Measurements from ENCODE around the gene PAX5.

DNA sequence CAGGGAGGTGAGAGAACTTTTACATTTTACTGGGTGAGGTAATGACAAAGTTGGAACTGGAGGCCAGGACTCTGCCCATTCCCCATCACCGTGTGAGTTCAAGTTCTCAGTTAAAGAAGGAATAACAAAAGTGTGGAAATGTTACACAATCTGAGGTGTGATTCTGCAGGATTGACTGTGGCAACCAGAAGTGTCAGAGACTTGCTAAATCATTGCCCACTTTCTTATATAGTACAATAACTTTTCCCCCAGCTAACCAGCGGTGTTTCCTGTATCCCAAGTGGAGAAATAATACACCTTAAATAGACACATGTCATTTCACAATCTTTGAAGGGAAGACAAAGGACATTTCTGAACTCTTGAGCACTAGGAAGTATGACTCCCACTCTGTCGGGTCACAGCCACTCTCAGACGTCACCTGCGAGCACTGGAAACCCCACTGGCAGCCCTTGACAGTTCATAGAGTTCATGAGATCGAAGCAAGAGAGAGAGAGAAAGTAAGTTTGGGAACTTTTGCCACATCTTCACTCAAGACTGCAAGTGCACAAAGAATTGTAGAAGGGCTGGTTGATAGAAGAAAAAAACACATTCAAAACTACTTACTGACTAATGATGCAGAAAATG is 28.4 kb downstream of the PAX5 start:
- TF ChIP-seq SP2 (tag by site-specific recombination; IDR thresholded peaks at IDR 0.05) (no peak), ZNF140 (tag by site-specific recombination; IDR thresholded peaks at IDR 0.05) (no peak), ZNF121 (tag by site-specific recombination; IDR thresholded peaks at IDR 0.05) (no peak), ZNF366 (tag by site-specific recombination; conservative IDR thresholded peaks at IDR 0.05) (no peak), ZNF707 (tag by site-specific recombination; IDR thresholded peaks at IDR 0.05) (no peak), ZNF155 (tag by site-specific recombination; IDR thresholded peaks at IDR 0.05) (no peak), ZBTB8A (tag by site-specific recombination; IDR thresholded peaks at IDR 0.05) (no peak)
- TF ChIP-seq, protein P1, sequence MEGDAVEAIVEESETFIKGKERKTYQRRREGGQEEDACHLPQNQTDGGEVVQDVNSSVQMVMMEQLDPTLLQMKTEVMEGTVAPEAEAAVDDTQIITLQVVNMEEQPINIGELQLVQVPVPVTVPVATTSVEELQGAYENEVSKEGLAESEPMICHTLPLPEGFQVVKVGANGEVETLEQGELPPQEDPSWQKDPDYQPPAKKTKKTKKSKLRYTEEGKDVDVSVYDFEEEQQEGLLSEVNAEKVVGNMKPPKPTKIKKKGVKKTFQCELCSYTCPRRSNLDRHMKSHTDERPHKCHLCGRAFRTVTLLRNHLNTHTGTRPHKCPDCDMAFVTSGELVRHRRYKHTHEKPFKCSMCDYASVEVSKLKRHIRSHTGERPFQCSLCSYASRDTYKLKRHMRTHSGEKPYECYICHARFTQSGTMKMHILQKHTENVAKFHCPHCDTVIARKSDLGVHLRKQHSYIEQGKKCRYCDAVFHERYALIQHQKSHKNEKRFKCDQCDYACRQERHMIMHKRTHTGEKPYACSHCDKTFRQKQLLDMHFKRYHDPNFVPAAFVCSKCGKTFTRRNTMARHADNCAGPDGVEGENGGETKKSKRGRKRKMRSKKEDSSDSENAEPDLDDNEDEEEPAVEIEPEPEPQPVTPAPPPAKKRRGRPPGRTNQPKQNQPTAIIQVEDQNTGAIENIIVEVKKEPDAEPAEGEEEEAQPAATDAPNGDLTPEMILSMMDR (tag by site-specific recombination; IDR thresholded peaks at IDR 0.05): no peak

All from HEK293 (cell line).